ENCODE results near the gene TAF10. TPM values are rescaled to one million over a fixed set of nuclear protein-coding genes. Genes with fewer than 3 reads are reported as not detected.
A peak's percentile ranks its signal among the peaks of the same experiment; 100 is the strongest.

The TAF10 gene
- total and polyA plus RNA-seq, 2 of the 13 experiments (the other 11 are each of a cell fraction or from before 2014, with no cell fraction given): 71.3 to 134 TPM

GRCh38 chr11:6598555-6598954, 13.5 kb downstream of the TAF10 start (continued):
- 0 out of 2 replicates have a peak, but pooled peaks have one; percentile 6 for TF ChIP-seq CTCF (CRISPR knock-in tag; IDR thresholded peaks at IDR 0.05)
- TF ChIP-seq ZNF121 (CRISPR knock-in tag; IDR thresholded peaks at IDR 0.05): no peak
- no peak for TF ChIP-seq ZNF446 (CRISPR knock-in tag; IDR thresholded peaks at IDR 0.05)
- no peak for TF ChIP-seq ZKSCAN1 (IDR thresholded peaks at IDR 0.05; ENCODE audit: low read length)
- TF ChIP-seq KDM5B (CRISPR knock-in tag; IDR thresholded peaks at IDR 0.05; ENCODE audit: borderline replicate concordance): no peak
- TF ChIP-seq BATF2 (CRISPR knock-in tag; IDR thresholded peaks at IDR 0.05): no peak
- peak; percentile 12; the same call in 1 of the 3 replicates for TF ChIP-seq MXI1 (IDR thresholded peaks at IDR 0.05; ENCODE audit: borderline replicate concordance, low read depth, low read length)
- no peak for TF ChIP-seq HOXA5 (CRISPR knock-in tag; IDR thresholded peaks at IDR 0.05)
- TF ChIP-seq IRF1 (CRISPR knock-in tag; IDR thresholded peaks at IDR 0.05; ENCODE audit: low read depth): no peak
- TF ChIP-seq ZBTB38 (CRISPR knock-in tag; IDR thresholded peaks at IDR 0.05): no peak
- TF ChIP-seq ZNF282 (IDR thresholded peaks at IDR 0.05; ENCODE audit: partially characterized antibody): no peak
- no peak for TF ChIP-seq ZNF691 (CRISPR knock-in tag; IDR thresholded peaks at IDR 0.05; ENCODE audit: borderline replicate concordance, low read depth)
- peak; percentile 32; the same call in 1 of the 2 replicates for TF ChIP-seq GATAD2A (CRISPR knock-in tag; IDR thresholded peaks at IDR 0.05)
- no peak for TF ChIP-seq ZNF740 (CRISPR knock-in tag; IDR thresholded peaks at IDR 0.05)
- no peak for TF ChIP-seq ZNF234 (CRISPR knock-in tag; conservative IDR thresholded peaks at IDR 0.05)
- no peak for TF ChIP-seq ZNF782 (CRISPR knock-in tag; IDR thresholded peaks at IDR 0.05; ENCODE audit: borderline replicate concordance)
- no peak for TF ChIP-seq LCORL (IDR thresholded peaks at IDR 0.05)
- TF ChIP-seq LCORL (CRISPR knock-in tag; IDR thresholded peaks at IDR 0.05): peak; percentile 31; the same call in 1 of the 2 replicates
- TF ChIP-seq HMGXB4 (CRISPR knock-in tag; IDR thresholded peaks at IDR 0.05; ENCODE audit: borderline replicate concordance in 1 of 2, low read depth in 1 of 2): no peak
- no peak for TF ChIP-seq NR2F6 (IDR thresholded peaks at IDR 0.05)
- no peak for TF ChIP-seq NR2F6 (CRISPR knock-in tag; IDR thresholded peaks at IDR 0.05)
- TF ChIP-seq RORA (CRISPR knock-in tag; IDR thresholded peaks at IDR 0.05): no peak
- TF ChIP-seq ATF3 (CRISPR knock-in tag; IDR thresholded peaks at IDR 0.05): no peak
- TF ChIP-seq PRMT3 (CRISPR knock-in tag; IDR thresholded peaks at IDR 0.05; ENCODE audit: borderline replicate concordance, low read depth): no peak

Measured in HepG2 (cell line).